Measurements from ENCODE around the gene ZRANB1.

DNA sequence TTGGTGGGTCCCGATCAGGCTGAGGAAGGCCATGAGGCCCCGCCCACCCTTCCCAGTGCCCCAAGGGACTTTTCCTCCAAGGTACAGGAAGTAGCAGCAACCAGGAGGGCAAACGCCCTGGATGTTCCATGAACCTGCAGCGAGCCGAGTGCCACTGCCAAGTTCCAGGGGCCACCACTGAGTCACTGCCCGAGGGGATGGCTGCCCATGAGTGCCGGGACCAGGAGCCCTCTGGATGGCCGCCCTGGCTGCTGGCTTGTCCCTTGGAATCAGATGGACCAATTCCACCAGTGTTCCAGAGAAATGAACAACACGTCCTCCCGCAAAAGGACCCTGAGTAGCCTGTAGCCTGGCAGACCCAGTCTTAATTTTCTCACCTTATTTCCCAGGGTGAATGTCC is 74.2 kb downstream of the ZRANB1 start:
- TF ChIP-seq CTCF (IDR thresholded peaks at IDR 0.05), result no peak
- no peak for TF ChIP-seq POLR2A (IDR thresholded peaks at IDR 0.05)

Measured in prostate gland (tissue), 2 donors.